Pancreas (tissue), 10 donors: ENCODE results near the gene CYFIP1. TPM values are rescaled to one million over a fixed set of nuclear protein-coding genes. Genes with fewer than 3 reads are reported as not detected.
A peak's percentile ranks its signal among the peaks of the same experiment; 100 is the strongest.

Experiments
- ATAC-seq, 4 donors: fragments of 200-7000 bp; cut with Tn5 transposase; one replicate each; pipeline versions ENCODE4 v1.8.0 to v1.9.1; 2020; ENCODE audit warnings: mild to moderate bottlenecking in 4 of 4, moderate library complexity in 4 of 4
- DNase-seq, 6 donors: peaks; one replicate each; pipeline ENCODE4 v3.0.0-alpha.2; 2020
- FAIRE-seq: peaks from 2 replicates; lab custom pipeline; 2012; peaks lifted over from hg19 to GRCh38; lab: Jason Lieb, UNC
- H3K27ac ChIP-seq, 4 donors: fragments of 200-600 bp; sonication (generic); 1 replicate in 3 of 4; 2 replicates in 1 of 4; pipeline versions ENCODE4 v1.5.0 to v1.8.0; 2020
- H3K27me3 ChIP-seq, 4 donors: fragments of 200-600 bp; one replicate each; pipeline ENCODE4 v1.8.0; 2021
- H3K36me3 ChIP-seq, 3 donors: fragments of 200-600 bp; sonication (generic) in 1 of 3; one replicate each; pipeline versions ENCODE4 v1.5.0 to v1.8.0; 2020 to 2021
- H3K4me1 ChIP-seq, 3 donors: fragments of 200-600 bp; one replicate each; pipeline ENCODE4 v1.8.0; 2021
- H3K4me3 ChIP-seq, 4 donors: fragments of 200-600 bp; sonication (generic) in 2 of 4; one replicate each; pipeline versions ENCODE4 v1.5.0 to v1.8.0; 2020 to 2021
- H3K9me3 ChIP-seq, 4 donors: fragments of 200-600 bp; one replicate each; pipeline ENCODE4 v1.8.0; 2021
- CTCF ChIP-seq, 4 donors: fragments of 200-600 bp; sonication (generic) in 3 of 4; IDR thresholded peaks; one replicate each; pipeline versions ENCODE4 v1.5.0 to v1.8.0; 2021; ENCODE audit warnings: antibody characterized with exemption in 4 of 4
- WGBS, 2 donors: extraction: QIAGEN DNeasy Blood & Tissue Kit; methylation state at CpG; one replicate each; pipeline ENCODE4 v1.1.7; 2013; 5-methylcytosine and 5-hydroxymethylcytosine counted together
- intact Hi-C, 3 donors: fragments of 100-400 bp; cut with DNase I; formaldehyde crosslinking; loops; one replicate each; pipeline versions ENCODE4 v1.11.1 to v1.14.2; 2022
- polyA plus RNA-seq, 2 donors: library from polyadenylated mRNA; stranded (reverse); fragments of 200-250 nt; gene quantifications; one replicate each; pipeline ENCODE4 v1.2.3, GENCODE V29; 2013
- total RNA-seq, 6 donors: library from RNA; stranded (reverse); fragmentation: NEBNext Ultra II Directional in 4 of 6; extraction: Animal tissue kit (Norgen Biotek cat#: 25700) in 4 of 6; gene quantifications; one replicate each; pipeline versions ENCODE4 v1.2.1 to v1.2.4, GENCODE V29; 2021 to 2023
- donor health status: healthy with polysubstance abuse.
- donor health status: DM: no; HTN: no; CAD: no; lungs with moderate emphysema.
- donor health status: DM: no; HTN: no; CAD: no.
- donor health status: control.
- donor health status: control.
- donor health status: Bipolar disorder and iron deficiency.
- donor health status: DM: yes; HTN: yes; CAD: no.
- donor health status: DM: no; HTN: no; CAD: no.
- donor health status: DM: no; HTN: no; CAD: no.
- donor health status: DM: yes; HTN: yes; CAD: no.

CYFIP1 gene
- total and polyA plus RNA-seq, 8 donors = 21.3 to 99.1 (median 59.2) TPM

GRCh38 chr15:22850055-22850454 is 130.1 kb downstream of the CYFIP1 start:
- DNase-seq (no peak), FAIRE-seq (no peak), ATAC-seq (no peak)
- WGBS, 2 donors = 87 to 89% methylated on average over 3 of the region's 3 CpGs
- peaks cover 0 to 21% (median 5%) of the 10 kb centered on the region in 3 donors for H3K36me3 ChIP-seq
- H3K27me3 ChIP-seq = no peaks in the 10 kb centered on the region
- H3K9me3 ChIP-seq = no peaks in the 10 kb centered on the region
- no peak overlapping the region for H3K27ac ChIP-seq
- no peak for TF ChIP-seq CTCF (IDR thresholded peaks at IDR 0.05)
- H3K4me3 ChIP-seq = no peak overlapping the region
- intact Hi-C loops = no loop called here
- H3K4me1 ChIP-seq = no peaks in the 10 kb centered on the region

GRCh38 chr15:22846073-22846472 is 134.1 kb downstream of the CYFIP1 start:
- Histone ChIP-seq H3K9me3 (no peaks in the 10 kb centered on the region), H3K4me3 (no peak overlapping the region), H3K27me3 (no peaks in the 10 kb centered on the region), H3K36me3 (no peaks in the 10 kb centered on the region), H3K4me1 (peaks cover 0 to 1% (median 0%) of the 10 kb centered on the region in 3 donors), H3K27ac (no peak overlapping the region)
- DNase-seq (no peak), ATAC-seq (no peak), FAIRE-seq (no peak)
- 93 to 95% methylated on average over 6 of the region's 6 CpGs for WGBS, 2 donors
- intact Hi-C loops = no loop called here
- no peak for TF ChIP-seq CTCF (IDR thresholded peaks at IDR 0.05)

- DNase-seq = no peak
- no peak for FAIRE-seq
- Histone ChIP-seq H3K36me3 (no peaks in the 10 kb centered on the region), H3K27ac (no peak overlapping the region), H3K27me3 (no peaks in the 10 kb centered on the region), H3K4me1 (peaks cover 0 to 8% (median 0%) of the 10 kb centered on the region in 3 donors), H3K9me3 (no peaks in the 10 kb centered on the region), H3K4me3 (no peak overlapping the region)
- 32 to 38% methylated on average over 2 of the region's 2 CpGs for WGBS, 2 donors
- peak; percentile 45 to 79 (median 68) for ATAC-seq
- no peak for TF ChIP-seq CTCF (IDR thresholded peaks at IDR 0.05)
- intact Hi-C loops = no loop called here
Measured at GRCh38 chr15:22845289-22845900, 134.8 kb downstream of the CYFIP1 start.

GRCh38 chr15:22844421-22845288 is 135.5 kb downstream of the CYFIP1 start:
- H3K27ac ChIP-seq = no peak overlapping the region
- H3K9me3 ChIP-seq = no peaks in the 10 kb centered on the region
- H3K4me1 ChIP-seq = peaks cover 0 to 11% (median 0%) of the 10 kb centered on the region in 3 donors
- DNase-seq (no peak), FAIRE-seq (no peak), ATAC-seq (no peak)
- intact Hi-C loops = no loop called here
- no peak overlapping the region for H3K4me3 ChIP-seq
- WGBS, 2 donors = 76 to 79% methylated on average over 19 of the region's 19 CpGs
- H3K36me3 ChIP-seq = no peaks in the 10 kb centered on the region
- no peaks in the 10 kb centered on the region for H3K27me3 ChIP-seq
- TF ChIP-seq CTCF (IDR thresholded peaks at IDR 0.05) = no peak
